ENCODE measurements around the gene GOLGA1.

The GOLGA1 gene

GRCh38 chr9:124877021-124877782 lies 63.7 kb downstream of the GOLGA1 start:
- no peaks in the 10 kb centered on the region for H3K27me3 ChIP-seq (replicated peaks; ENCODE audit: insufficient read depth, low read length)
- peaks cover 20% of the 10 kb centered on the region for H3K36me3 ChIP-seq (replicated peaks; ENCODE audit: insufficient read depth, low read length)
- peaks cover 16% of the 10 kb centered on the region for H3F3A ChIP-seq (ENCODE audit: insufficient read depth, low read length)
- no peaks in the 10 kb centered on the region for H3K9me2 ChIP-seq (replicated peaks; ENCODE audit: insufficient read depth, low read length)
- no peak overlapping the region for H3K27ac ChIP-seq (ENCODE audit: low read length)
- H3K9me3 ChIP-seq (replicated peaks; ENCODE audit: insufficient read depth, low read length), result no peaks in the 10 kb centered on the region
- H3K79me2 ChIP-seq (ENCODE audit: low read length), result peaks cover 55% of the 10 kb centered on the region
- H3K4me2 ChIP-seq (ENCODE audit: low read depth, low read length), result no peak overlapping the region
- H3K4me1 ChIP-seq (ENCODE audit: low read length), result peaks cover 13% of the 10 kb centered on the region
- H2AFZ ChIP-seq (ENCODE audit: low read length), result no peak overlapping the region
- TF ChIP-seq EZH2 (optimal IDR thresholded peaks at IDR 0.05; ENCODE audit: low read depth, low read length), result no peak
- no peak for TF ChIP-seq CTCF (IDR thresholded peaks at IDR 0.05; ENCODE audit: low read length)
- TF ChIP-seq EZH2phosphoT487 (IDR thresholded peaks at IDR 0.05; ENCODE audit: low read length), result no peak
- H4K20me1 ChIP-seq (ENCODE audit: insufficient read depth, low read length), result peaks cover 28% of the 10 kb centered on the region; the same call in 1 of the 2 replicates
- no peak overlapping the region for H3K9ac ChIP-seq (ENCODE audit: low read length)
- DNase-seq, result no peak
- no peak overlapping the region for H3K4me3 ChIP-seq (ENCODE audit: low read length)

- H3K4me3 ChIP-seq (ENCODE audit: low read length), result no peak overlapping the region
- peaks cover 72% of the 10 kb centered on the region for H3K79me2 ChIP-seq (ENCODE audit: low read length)
- peaks cover 28% of the 10 kb centered on the region; the same call in 1 of the 2 replicates for H4K20me1 ChIP-seq (ENCODE audit: insufficient read depth, low read length)
- H3K4me1 ChIP-seq (ENCODE audit: low read length), result peaks cover 28% of the 10 kb centered on the region
- H3K36me3 ChIP-seq (replicated peaks; ENCODE audit: insufficient read depth, low read length), result peaks cover 20% of the 10 kb centered on the region
- no peak for DNase-seq
- no peak overlapping the region for H2AFZ ChIP-seq (ENCODE audit: low read length)
- no peak overlapping the region for H3K27ac ChIP-seq (ENCODE audit: low read length)
- H3K9me2 ChIP-seq (replicated peaks; ENCODE audit: insufficient read depth, low read length), result no peaks in the 10 kb centered on the region
- TF ChIP-seq EZH2phosphoT487 (IDR thresholded peaks at IDR 0.05; ENCODE audit: low read length), result no peak
- no peak for TF ChIP-seq CTCF (IDR thresholded peaks at IDR 0.05; ENCODE audit: low read length)
- TF ChIP-seq EZH2 (optimal IDR thresholded peaks at IDR 0.05; ENCODE audit: low read depth, low read length), result no peak
- H3K9ac ChIP-seq (ENCODE audit: low read length), result no peak overlapping the region
- no peaks in the 10 kb centered on the region for H3K9me3 ChIP-seq (replicated peaks; ENCODE audit: insufficient read depth, low read length)
- no peaks in the 10 kb centered on the region for H3K27me3 ChIP-seq (replicated peaks; ENCODE audit: insufficient read depth, low read length)
- peaks cover 28% of the 10 kb centered on the region for H3F3A ChIP-seq (ENCODE audit: insufficient read depth, low read length)
- H3K4me2 ChIP-seq (ENCODE audit: low read depth, low read length), result no peak overlapping the region
Measured at GRCh38 chr9:124875501-124875900, 65.4 kb downstream of the GOLGA1 start.

GRCh38 chr9:124873664-124874063 lies 67.2 kb downstream of the GOLGA1 start:
- no peaks in the 10 kb centered on the region for H3K9me3 ChIP-seq (replicated peaks; ENCODE audit: insufficient read depth, low read length)
- H2AFZ ChIP-seq (ENCODE audit: low read length), result no peak overlapping the region
- no peak overlapping the region for H3K4me2 ChIP-seq (ENCODE audit: low read depth, low read length)
- peaks cover 20% of the 10 kb centered on the region for H3K36me3 ChIP-seq (replicated peaks; ENCODE audit: insufficient read depth, low read length)
- DNase-seq, result no peak
- peaks cover 89% of the 10 kb centered on the region for H3K79me2 ChIP-seq (ENCODE audit: low read length)
- H3K9me2 ChIP-seq (replicated peaks; ENCODE audit: insufficient read depth, low read length), result no peaks in the 10 kb centered on the region
- H3K27me3 ChIP-seq (replicated peaks; ENCODE audit: insufficient read depth, low read length), result no peaks in the 10 kb centered on the region
- H4K20me1 ChIP-seq (ENCODE audit: insufficient read depth, low read length), result peaks cover 28% of the 10 kb centered on the region; the same call in 1 of the 2 replicates
- peaks cover 28% of the 10 kb centered on the region for H3K4me1 ChIP-seq (ENCODE audit: low read length)
- TF ChIP-seq EZH2phosphoT487 (IDR thresholded peaks at IDR 0.05; ENCODE audit: low read length), result no peak
- TF ChIP-seq EZH2 (optimal IDR thresholded peaks at IDR 0.05; ENCODE audit: low read depth, low read length), result no peak
- no peak for TF ChIP-seq CTCF (IDR thresholded peaks at IDR 0.05; ENCODE audit: low read length)
- no peak overlapping the region for H3K27ac ChIP-seq (ENCODE audit: low read length)
- no peak overlapping the region for H3K9ac ChIP-seq (ENCODE audit: low read length)
- H3K4me3 ChIP-seq (ENCODE audit: low read length), result no peak overlapping the region
- peaks cover 39% of the 10 kb centered on the region for H3F3A ChIP-seq (ENCODE audit: insufficient read depth, low read length)
